HepG2 (cell line): ENCODE data around the gene COL27A1. TPM values are rescaled to one million over a fixed set of nuclear protein-coding genes. Genes with fewer than 3 reads are reported as not detected.
A peak's percentile ranks its signal among the peaks of the same experiment; 100 is the strongest.

ENCODE experiments used
- KAT8 ChIP-seq: IDR thresholded peaks from 2 replicates; pipeline ENCODE4 v1.6.1; 2016; ENCODE audit warnings: missing genetic modification reagents, missing compliant biosample characterization
- KIAA2018 ChIP-seq: sonication (generic); formaldehyde crosslinking; IDR thresholded peaks from 2 replicates; pipeline ENCODE4 v1.5.0; 2020; ENCODE audit warnings: mild to moderate bottlenecking, missing genetic modification reagents, borderline replicate concordance
- KLF11 ChIP-seq: IDR thresholded peaks from 2 replicates; pipeline ENCODE4 v1.6.1; 2016; ENCODE audit warnings: missing compliant biosample characterization
- MXD1 ChIP-seq: sonication (generic); formaldehyde crosslinking; IDR thresholded peaks from 2 replicates; pipeline ENCODE4 v1.4.0; 2020; ENCODE audit warnings: mild to moderate bottlenecking, missing genetic modification reagents
- MYPOP ChIP-seq: sonication (generic); formaldehyde crosslinking; IDR thresholded peaks from 2 replicates; pipeline ENCODE4 v1.8.1; 2023; ENCODE audit warnings: mild to moderate bottlenecking, moderate library complexity, missing genetic modification reagents
- TFE3 ChIP-seq: IDR thresholded peaks from 2 replicates; pipeline ENCODE4 v1.6.1; 2016
- ZNF337 ChIP-seq: sonication (generic); formaldehyde crosslinking; IDR thresholded peaks from 2 replicates; pipeline ENCODE4 v1.5.1; 2020; ENCODE audit warnings: missing genetic modification reagents, low read depth, mild to moderate bottlenecking, borderline replicate concordance
- ZNF558 ChIP-seq: sonication (generic); formaldehyde crosslinking; IDR thresholded peaks from 2 replicates; pipeline ENCODE4 v1.9.0; 2022; ENCODE audit warnings: mild to moderate bottlenecking, missing genetic modification reagents, borderline replicate concordance
- ZNF574 ChIP-seq: sonication (generic); formaldehyde crosslinking; IDR thresholded peaks from 2 replicates; pipeline ENCODE4 v1.4.0; 2020; ENCODE audit warnings: missing genetic modification reagents
- ZNF737 ChIP-seq: sonication (generic); formaldehyde crosslinking; IDR thresholded peaks from 2 replicates; pipeline ENCODE4 v1.5.0; 2020; ENCODE audit warnings: missing genetic modification reagents, mild to moderate bottlenecking, borderline replicate concordance
- ZNF770 ChIP-seq: sonication (generic); formaldehyde crosslinking; IDR thresholded peaks from 2 replicates; pipeline ENCODE4 v1.5.0; 2020; ENCODE audit warnings: mild to moderate bottlenecking, missing genetic modification reagents
- ZNF839 ChIP-seq: sonication (generic); formaldehyde crosslinking; IDR thresholded peaks from 2 replicates; pipeline ENCODE4 v1.4.0; 2020; ENCODE audit warnings: missing genetic modification reagents, mild to moderate bottlenecking, borderline replicate concordance
- ZSCAN25 ChIP-seq: sonication (generic); formaldehyde crosslinking; IDR thresholded peaks from 2 replicates; pipeline ENCODE4 v1.8.0; 2022; ENCODE audit warnings: mild to moderate bottlenecking, missing genetic modification reagents
- polyA plus RNA-seq, 8 experiments: library from polyadenylated mRNA; depleted of rRNA in 3 of 8; stranded (reverse) in 7 of 8; unstranded in 1 of 8; fragments of >200 nt; fragmentation: Illumina TruSeq in 4 of 8; extraction: Trizol in 4 of 8; gene quantifications; 2 replicates each; pipeline versions ENCODE4 v1.2.1 to v1.2.3, GENCODE V29; 2011 to 2016; ENCODE audit warnings: low read depth in 4 of 8, missing spikeins in 1 of 8, mixed read lengths in 1 of 8; ENCODE audit not compliant: insufficient read depth in 1 of 8
- total RNA-seq, 5 experiments: library from RNA; depleted of rRNA; stranded (reverse); fragments of >200 nt; fragmentation: Illumina TruSeq; extraction: Trizol; gene quantifications; 2 replicates each; pipeline ENCODE4 v1.2.3, GENCODE V29; 2016; ENCODE audit warnings: low read depth in 1 of 5

Gene COL27A1
- total and polyA plus RNA-seq, 2 of the 13 experiments (the other 11 are each of a cell fraction or from before 2014, with no cell fraction given): 71.3 to 89.1 TPM

- TF ChIP-seq ZNF574 (CRISPR knock-in tag) (peak; percentile 30; the same call in 1 of the 2 replicates), ZNF558 (CRISPR knock-in tag) (no peak), MXD1 (peak; percentile 47; the same call in 1 of the 2 replicates), KIAA2018 (CRISPR knock-in tag) (no peak), ZNF337 (no peak), KAT8 (no peak), KLF11 (CRISPR knock-in tag) (no peak), MYPOP (CRISPR knock-in tag) (no peak), TFE3 (CRISPR knock-in tag) (no peak), ZNF839 (CRISPR knock-in tag) (no peak), ZSCAN25 (CRISPR knock-in tag) (no peak), ZNF737 (CRISPR knock-in tag) (no peak), ZNF770 (no peak)
Observed at GRCh38 chr9:114163517-114163951, 8.2 kb downstream of the COL27A1 start (continued).
